ENCODE data around the gene TMEM176B.

DNA sequence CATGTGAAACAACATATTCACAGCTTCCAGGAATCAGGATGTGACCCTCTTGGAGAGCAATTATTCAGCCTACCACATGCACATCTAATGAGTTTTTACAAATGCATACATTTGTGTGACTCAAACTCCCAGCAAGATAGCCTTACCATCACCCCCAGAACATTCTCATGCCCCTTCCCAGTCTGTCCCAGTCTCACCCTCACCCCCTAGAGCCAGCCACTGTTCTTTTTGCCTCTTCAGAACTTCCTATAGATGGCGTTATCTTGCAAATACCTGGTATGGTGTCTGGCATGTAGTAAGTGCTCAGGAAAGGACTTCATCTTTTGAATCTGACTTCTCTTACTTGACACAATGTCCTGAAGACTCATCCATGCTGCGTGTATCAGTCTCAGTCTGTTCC lies 28.2 kb upstream of the TMEM176B start:
- TF ChIP-seq GATA3 (IDR thresholded peaks at IDR 0.05; ENCODE audit: low read depth, low read length) = no peak
- no peak for TF ChIP-seq GATA2 (IDR thresholded peaks at IDR 0.05; ENCODE audit: low read depth, low read length)

All from SH-SY5Y (cell line).